ENCODE results near the gene DAPP1.

- TF ChIP-seq, protein P1, sequence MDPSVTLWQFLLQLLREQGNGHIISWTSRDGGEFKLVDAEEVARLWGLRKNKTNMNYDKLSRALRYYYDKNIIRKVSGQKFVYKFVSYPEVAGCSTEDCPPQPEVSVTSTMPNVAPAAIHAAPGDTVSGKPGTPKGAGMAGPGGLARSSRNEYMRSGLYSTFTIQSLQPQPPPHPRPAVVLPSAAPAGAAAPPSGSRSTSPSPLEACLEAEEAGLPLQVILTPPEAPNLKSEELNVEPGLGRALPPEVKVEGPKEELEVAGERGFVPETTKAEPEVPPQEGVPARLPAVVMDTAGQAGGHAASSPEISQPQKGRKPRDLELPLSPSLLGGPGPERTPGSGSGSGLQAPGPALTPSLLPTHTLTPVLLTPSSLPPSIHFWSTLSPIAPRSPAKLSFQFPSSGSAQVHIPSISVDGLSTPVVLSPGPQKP (IDR thresholded peaks at IDR 0.05; ENCODE audit: borderline replicate concordance, low read depth, low read length) = no peak
- TF ChIP-seq, protein P2, sequence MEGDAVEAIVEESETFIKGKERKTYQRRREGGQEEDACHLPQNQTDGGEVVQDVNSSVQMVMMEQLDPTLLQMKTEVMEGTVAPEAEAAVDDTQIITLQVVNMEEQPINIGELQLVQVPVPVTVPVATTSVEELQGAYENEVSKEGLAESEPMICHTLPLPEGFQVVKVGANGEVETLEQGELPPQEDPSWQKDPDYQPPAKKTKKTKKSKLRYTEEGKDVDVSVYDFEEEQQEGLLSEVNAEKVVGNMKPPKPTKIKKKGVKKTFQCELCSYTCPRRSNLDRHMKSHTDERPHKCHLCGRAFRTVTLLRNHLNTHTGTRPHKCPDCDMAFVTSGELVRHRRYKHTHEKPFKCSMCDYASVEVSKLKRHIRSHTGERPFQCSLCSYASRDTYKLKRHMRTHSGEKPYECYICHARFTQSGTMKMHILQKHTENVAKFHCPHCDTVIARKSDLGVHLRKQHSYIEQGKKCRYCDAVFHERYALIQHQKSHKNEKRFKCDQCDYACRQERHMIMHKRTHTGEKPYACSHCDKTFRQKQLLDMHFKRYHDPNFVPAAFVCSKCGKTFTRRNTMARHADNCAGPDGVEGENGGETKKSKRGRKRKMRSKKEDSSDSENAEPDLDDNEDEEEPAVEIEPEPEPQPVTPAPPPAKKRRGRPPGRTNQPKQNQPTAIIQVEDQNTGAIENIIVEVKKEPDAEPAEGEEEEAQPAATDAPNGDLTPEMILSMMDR (conservative IDR thresholded peaks at IDR 0.05; ENCODE audit: low read depth, low read length) = no peak
- no peak for TF ChIP-seq CHD1 (IDR thresholded peaks at IDR 0.05; ENCODE audit: low read depth, low read length)
- no peak for TF ChIP-seq CEBPB (IDR thresholded peaks at IDR 0.05; ENCODE audit: low read depth, low read length)
- TF ChIP-seq POLR2A (IDR thresholded peaks at IDR 0.05; ENCODE audit: low read depth, low read length) = no peak
- no peak for TF ChIP-seq USF2 (IDR thresholded peaks at IDR 0.05; ENCODE audit: low read depth, low read length)
- TF ChIP-seq RAD21 (IDR thresholded peaks at IDR 0.05; ENCODE audit: low read length) = no peak
- no peak for TF ChIP-seq RFX5 (IDR thresholded peaks at IDR 0.05; ENCODE audit: low read depth, low read length)
- TF ChIP-seq MXI1 (IDR thresholded peaks at IDR 0.05; ENCODE audit: borderline replicate concordance, low read depth, low read length) = no peak
- no peak for TF ChIP-seq MAFK (IDR thresholded peaks at IDR 0.05; ENCODE audit: low read depth, low read length)
- TF ChIP-seq RCOR1 (IDR thresholded peaks at IDR 0.05; ENCODE audit: insufficient replicate concordance, low read length) = no peak
These were observed 7.3 kb upstream of the DAPP1 start for GRCh38 chr4:99809326-99809725.
